Activated CD8-positive, alpha-beta memory T cell treated with anti-CD3 and anti-CD28 coated beads for 1 hour (primary cell): ENCODE measurements around the gene SRBD1.

Experiments
- DNase-seq, 2 donors: peaks; one replicate each; pipeline ENCODE4 v3.0.0-alpha.2; 2020; ENCODE audit warnings: low read depth in 1 of 2; ENCODE audit errors: extremely low read depth in 1 of 2

SRBD1 gene

GRCh38 chr2:45602624-45603023, 8.4 kb downstream of the SRBD1 start:
- no peak for DNase-seq

- DNase-seq: no peak
These were observed 12.5 kb downstream of the SRBD1 start for GRCh38 chr2:45598545-45598944.

GRCh38 chr2:45596761-45597160, 14.3 kb downstream of the SRBD1 start:
- no peak for DNase-seq

GRCh38 chr2:45595721-45596435, 15.2 kb downstream of the SRBD1 start:
- no peak for DNase-seq

- DNase-seq: no peak
These were observed 20.0 kb downstream of the SRBD1 start for GRCh38 chr2:45591073-45591472.

- DNase-seq: no peak
These were observed 22.8 kb downstream of the SRBD1 start for GRCh38 chr2:45588158-45588829.

GRCh38 chr2:45586600-45586999, 24.5 kb downstream of the SRBD1 start:
- no peak for DNase-seq

GRCh38 chr2:45585267-45585861, 25.7 kb downstream of the SRBD1 start:
- DNase-seq: no peak

GRCh38 chr2:45583977-45584376, 27.1 kb downstream of the SRBD1 start:
- no peak for DNase-seq

- DNase-seq: no peak
These were observed 28.5 kb downstream of the SRBD1 start for GRCh38 chr2:45582522-45582921.

- DNase-seq: no peak
These were observed 32.8 kb downstream of the SRBD1 start for GRCh38 chr2:45578056-45578843.

GRCh38 chr2:45577441-45577840, 33.6 kb downstream of the SRBD1 start:
- DNase-seq: no peak

GRCh38 chr2:45575881-45576280, 35.2 kb downstream of the SRBD1 start:
- DNase-seq: no peak

GRCh38 chr2:45572979-45573378, 38.1 kb downstream of the SRBD1 start:
- DNase-seq: no peak

GRCh38 chr2:45571940-45572339, 39.1 kb downstream of the SRBD1 start:
- no peak for DNase-seq

GRCh38 chr2:45570671-45571334, 40.3 kb downstream of the SRBD1 start:
- no peak for DNase-seq

GRCh38 chr2:45568935-45569334, 42.1 kb downstream of the SRBD1 start:
- DNase-seq: no peak

GRCh38 chr2:45567974-45568789, 42.9 kb downstream of the SRBD1 start:
- no peak for DNase-seq

GRCh38 chr2:45567288-45567963, 43.6 kb downstream of the SRBD1 start:
- DNase-seq: no peak
